GM23338 (cell line): ENCODE measurements around the gene BRSK2. TPM values are rescaled to one million over a fixed set of nuclear protein-coding genes. Genes with fewer than 3 reads are reported as not detected.

Source experiments
- ATAC-seq: fragments of 200-7000 bp; cut with Tn5 transposase; 3 replicates; pipeline ENCODE4 v1.9.1; 2020
- DNase-seq: peaks from one replicate; pipeline ENCODE4 v3.0.0-alpha.2; 2015; ENCODE audit warnings: low spot score
- H2AFZ ChIP-seq: fragments of 200-600 bp; sonication (generic); 2 replicates; pipeline ENCODE4 v1.8.0; 2016; ENCODE audit warnings: antibody characterized with exemption, mild to moderate bottlenecking, moderate library complexity
- H3F3A ChIP-seq: fragments of 200-600 bp; sonication (generic); replicated peaks from 2 replicates; pipeline ENCODE4 v1.8.0; 2017; ENCODE audit warnings: antibody characterized with exemption, mixed run types, low read depth
- H3K27ac ChIP-seq: fragments of 200-600 bp; sonication (generic); 2 replicates; pipeline ENCODE4 v1.6.1; 2016; ENCODE audit warnings: low read depth
- H3K27me3 ChIP-seq: fragments of 200-600 bp; sonication (generic); 2 replicates; pipeline ENCODE4 v1.8.0; 2016; ENCODE audit warnings: mild to moderate bottlenecking, mixed run types, moderate library complexity; ENCODE audit not compliant: insufficient read depth
- H3K36me3 ChIP-seq: fragments of 200-600 bp; sonication (generic); 2 replicates; pipeline ENCODE4 v1.8.0; 2016; ENCODE audit warnings: mild to moderate bottlenecking; ENCODE audit not compliant: insufficient read depth
- H3K4me1 ChIP-seq: fragments of 200-600 bp; sonication (generic); 2 replicates; pipeline ENCODE4 v1.8.0; 2016; ENCODE audit warnings: mild to moderate bottlenecking, moderate library complexity; ENCODE audit not compliant: insufficient read depth
- H3K4me2 ChIP-seq: fragments of 200-600 bp; sonication (generic); 2 replicates; pipeline ENCODE4 v1.7.1; 2017; ENCODE audit warnings: mixed run types
- H3K4me3 ChIP-seq: fragments of 200-600 bp; sonication (generic); 2 replicates; pipeline ENCODE4 v1.6.1; 2016; ENCODE audit warnings: mixed run types
- H3K79me2 ChIP-seq: fragments of 200-600 bp; sonication (generic); replicated peaks from 2 replicates; pipeline ENCODE4 v1.8.0; 2017; ENCODE audit warnings: mild to moderate bottlenecking; ENCODE audit not compliant: insufficient read depth
- H3K9me2 ChIP-seq: fragments of 200-600 bp; sonication (generic); 2 replicates; pipeline ENCODE4 v1.8.0; 2017; ENCODE audit not compliant: insufficient read depth
- H4K20me1 ChIP-seq: fragments of 200-600 bp; sonication (generic); replicated peaks from 2 replicates; pipeline ENCODE4 v1.8.0; 2017; ENCODE audit warnings: mild to moderate bottlenecking; ENCODE audit not compliant: insufficient read depth
- H3K27ac Mint-ChIP-seq: 2 replicates; pipeline ENCODE4 v1.8.0; 2020; ENCODE audit warnings: inconsistent platforms, mild to moderate bottlenecking, moderate library complexity, mixed read lengths
- H3K27me3 Mint-ChIP-seq: 3 replicates; pipeline ENCODE4 v1.8.0; 2022; ENCODE audit warnings: low read depth, mild to moderate bottlenecking, moderate library complexity, mixed read lengths, inconsistent platforms; ENCODE audit not compliant: insufficient read depth, poor library complexity
- H3K36me3 Mint-ChIP-seq: 3 replicates; pipeline ENCODE4 v1.8.0; 2021; ENCODE audit warnings: low read depth, mild to moderate bottlenecking, inconsistent platforms, moderate library complexity, mixed read lengths
- H3K4me1 Mint-ChIP-seq: 3 replicates; pipeline ENCODE4 v1.8.0; 2020; ENCODE audit warnings: mild to moderate bottlenecking, inconsistent platforms, mixed read lengths
- H3K4me3 Mint-ChIP-seq: 3 replicates; pipeline ENCODE4 v1.8.0; 2021; ENCODE audit warnings: moderate library complexity, mild to moderate bottlenecking, inconsistent platforms, mixed read lengths
- H3K9me3 Mint-ChIP-seq: 3 replicates; pipeline ENCODE4 v1.8.0; 2020; ENCODE audit warnings: moderate library complexity, mild to moderate bottlenecking, inconsistent platforms, mixed read lengths
- CREB1 ChIP-seq: fragments of 250-450 bp; sonication (Bioruptor Pico); IDR thresholded peaks from 2 replicates; pipeline ENCODE4 v1.5.0; 2020; ENCODE audit warnings: low read depth, mild to moderate bottlenecking, moderate library complexity
- EZH2 ChIP-seq: fragments of 200-600 bp; sonication (generic); IDR thresholded peaks from one replicate; pipeline ENCODE4 v1.8.0; 2017; ENCODE audit warnings: antibody characterized with exemption, mild to moderate bottlenecking, low read depth; ENCODE audit not compliant: unreplicated experiment
- EZH2phosphoT487 ChIP-seq: fragments of 200-600 bp; sonication (generic); IDR thresholded peaks from one replicate; pipeline ENCODE4 v1.8.1; 2018; ENCODE audit warnings: antibody characterized with exemption; ENCODE audit not compliant: unreplicated experiment
- POLR2AphosphoS5 ChIP-seq: IDR thresholded peaks from 2 replicates; pipeline ENCODE4 v1.6.1; 2016; ENCODE audit warnings: antibody characterized with exemption, low read depth
- STAT1 ChIP-seq: IDR thresholded peaks from one replicate; pipeline ENCODE4 v1.6.1; 2016; ENCODE audit warnings: antibody characterized with exemption; ENCODE audit not compliant: unreplicated experiment
- ZNF114 ChIP-seq: fragments of 250-450 bp; sonication (Bioruptor Pico); IDR thresholded peaks from 2 replicates; pipeline ENCODE4 v1.5.0; 2020; ENCODE audit warnings: mild to moderate bottlenecking, moderate library complexity
- ZNF331 ChIP-seq: fragments of 250-450 bp; sonication (Bioruptor Pico); IDR thresholded peaks from 2 replicates; pipeline ENCODE4 v1.5.0; 2020; ENCODE audit warnings: low read depth, mild to moderate bottlenecking, moderate library complexity
- polyA plus RNA-seq: library from polyadenylated mRNA; unstranded; fragments of >200 nt; fragmentation: Nextera tagmentation; extraction: Ambion mirVana; gene quantifications from 2 replicates; pipeline ENCODE4 v1.2.1, GENCODE V29; 2016
- total RNA-seq: library from RNA; depleted of rRNA; stranded (reverse); fragments of >200 nt; shearing (Covaris generic); gene quantifications from 2 replicates; pipeline ENCODE4 v1.2.3, GENCODE V29; 2014
- TF ChIP-seq, protein P1 (sequence below), 2 experiments: fragments of 200-600 bp in 1 of 2; sonication (generic) in 1 of 2; conservative IDR thresholded peaks; 2 replicates each; pipeline versions ENCODE4 v1.5.1 to v1.6.1; 2016 to 2017; ENCODE audit warnings: antibody characterized with exemption in 2 of 2, low read depth in 2 of 2, mild to moderate bottlenecking in 2 of 2, moderate library complexity in 1 of 2
- TF ChIP-seq, protein P2 (sequence below): IDR thresholded peaks from 2 replicates; pipeline ENCODE4 v1.6.1; 2016; ENCODE audit warnings: antibody characterized with exemption
- TF ChIP-seq, protein P3 (sequence below): fragments of 250-450 bp; sonication (Bioruptor Pico); IDR thresholded peaks from 2 replicates; pipeline ENCODE4 v1.5.0; 2020; ENCODE audit warnings: mild to moderate bottlenecking, moderate library complexity

Gene BRSK2
- total and polyA plus RNA-seq, 2 experiments from 2014 or later, result 7.2 to 20.3 TPM

DNA sequence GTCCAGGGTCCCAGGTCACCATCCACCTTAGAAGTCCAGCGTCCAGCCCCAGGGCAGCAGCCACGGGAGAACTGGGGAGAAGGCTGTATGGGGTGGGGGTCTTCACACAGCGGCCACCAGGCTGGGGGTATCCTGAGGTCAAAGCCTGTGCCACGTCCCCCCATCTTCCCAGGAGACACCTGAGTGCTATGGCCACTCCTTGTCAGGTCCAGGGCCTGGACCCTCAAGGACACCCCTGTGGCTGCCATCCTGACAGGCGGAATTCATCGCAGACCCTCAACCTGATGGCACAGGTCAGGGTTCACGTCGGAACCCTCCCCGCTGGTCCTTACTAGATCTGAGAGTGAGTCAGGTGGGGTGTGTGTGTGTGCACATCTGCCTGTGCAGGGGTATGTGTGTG lies 18.6 kb downstream of the BRSK2 start (continued):
- TF ChIP-seq, protein P1, sequence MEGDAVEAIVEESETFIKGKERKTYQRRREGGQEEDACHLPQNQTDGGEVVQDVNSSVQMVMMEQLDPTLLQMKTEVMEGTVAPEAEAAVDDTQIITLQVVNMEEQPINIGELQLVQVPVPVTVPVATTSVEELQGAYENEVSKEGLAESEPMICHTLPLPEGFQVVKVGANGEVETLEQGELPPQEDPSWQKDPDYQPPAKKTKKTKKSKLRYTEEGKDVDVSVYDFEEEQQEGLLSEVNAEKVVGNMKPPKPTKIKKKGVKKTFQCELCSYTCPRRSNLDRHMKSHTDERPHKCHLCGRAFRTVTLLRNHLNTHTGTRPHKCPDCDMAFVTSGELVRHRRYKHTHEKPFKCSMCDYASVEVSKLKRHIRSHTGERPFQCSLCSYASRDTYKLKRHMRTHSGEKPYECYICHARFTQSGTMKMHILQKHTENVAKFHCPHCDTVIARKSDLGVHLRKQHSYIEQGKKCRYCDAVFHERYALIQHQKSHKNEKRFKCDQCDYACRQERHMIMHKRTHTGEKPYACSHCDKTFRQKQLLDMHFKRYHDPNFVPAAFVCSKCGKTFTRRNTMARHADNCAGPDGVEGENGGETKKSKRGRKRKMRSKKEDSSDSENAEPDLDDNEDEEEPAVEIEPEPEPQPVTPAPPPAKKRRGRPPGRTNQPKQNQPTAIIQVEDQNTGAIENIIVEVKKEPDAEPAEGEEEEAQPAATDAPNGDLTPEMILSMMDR (conservative IDR thresholded peaks at IDR 0.05; ENCODE audit: low read depth in 2 of 2), result no peak
- no peak for TF ChIP-seq POLR2AphosphoS5
- no peak for TF ChIP-seq EZH2phosphoT487
- no peak for TF ChIP-seq ZNF114 (CRISPR knock-in tag)
- TF ChIP-seq EZH2, result no peak
- TF ChIP-seq, protein P2, sequence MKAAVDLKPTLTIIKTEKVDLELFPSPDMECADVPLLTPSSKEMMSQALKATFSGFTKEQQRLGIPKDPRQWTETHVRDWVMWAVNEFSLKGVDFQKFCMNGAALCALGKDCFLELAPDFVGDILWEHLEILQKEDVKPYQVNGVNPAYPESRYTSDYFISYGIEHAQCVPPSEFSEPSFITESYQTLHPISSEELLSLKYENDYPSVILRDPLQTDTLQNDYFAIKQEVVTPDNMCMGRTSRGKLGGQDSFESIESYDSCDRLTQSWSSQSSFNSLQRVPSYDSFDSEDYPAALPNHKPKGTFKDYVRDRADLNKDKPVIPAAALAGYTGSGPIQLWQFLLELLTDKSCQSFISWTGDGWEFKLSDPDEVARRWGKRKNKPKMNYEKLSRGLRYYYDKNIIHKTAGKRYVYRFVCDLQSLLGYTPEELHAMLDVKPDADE, result no peak

DNA sequence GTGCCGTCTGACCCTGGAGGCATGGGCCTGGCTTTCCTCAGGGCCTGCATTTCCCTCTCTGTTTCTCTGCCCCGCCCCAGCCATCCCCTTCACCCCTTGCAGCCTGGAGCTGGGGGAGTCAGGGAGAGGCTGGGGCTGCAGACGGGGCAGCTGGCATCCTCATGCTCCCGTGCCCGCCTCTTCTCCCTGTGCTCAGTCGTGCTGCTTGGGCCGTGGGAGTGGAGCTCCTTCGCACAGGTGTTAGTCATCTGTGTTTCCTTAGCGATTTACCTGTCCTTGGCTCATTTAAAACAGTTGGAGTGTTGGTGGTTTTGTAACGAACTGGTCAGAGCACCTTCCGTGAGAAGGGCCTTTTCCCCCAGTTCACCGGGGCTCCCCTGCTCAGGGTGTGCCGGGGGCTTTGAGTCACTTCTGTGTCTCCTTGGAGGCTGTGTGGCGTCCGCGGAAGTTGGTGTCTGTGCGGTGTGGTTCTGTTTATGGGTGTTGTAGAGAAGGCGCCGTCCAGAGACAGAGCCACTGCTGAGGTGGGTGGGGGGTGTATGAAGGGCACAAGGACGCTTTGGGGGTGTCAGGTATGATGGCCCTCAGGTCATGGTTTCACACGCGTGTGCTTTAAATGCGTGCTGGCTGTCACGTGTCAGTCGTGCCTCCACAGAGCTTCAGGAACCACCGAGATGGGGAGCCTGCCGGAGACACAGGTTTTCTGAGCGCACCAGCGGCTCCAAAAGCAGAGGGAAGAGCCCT lies 19.5 kb downstream of the BRSK2 start:
- Histone ChIP-seq H3K79me2 (peaks cover 13% of the 10 kb centered on the region; the same call in 1 of the 2 replicates), H3F3A (no peaks in the 10 kb centered on the region), H3K27ac (no peak overlapping the region), H3K4me1 (no peaks in the 10 kb centered on the region), H3K9me2 (no peaks in the 10 kb centered on the region), H3K4me3 (no peak overlapping the region), H3K36me3 (no peaks in the 10 kb centered on the region), H4K20me1 (no peaks in the 10 kb centered on the region; the same call in none of the 2 replicates), H2AFZ (no peak overlapping the region), H3K27me3 (no peaks in the 10 kb centered on the region), H3K4me2 (no peak overlapping the region)
- DNase-seq (no peak), ATAC-seq (no peak)
- Mint-ChIP-seq H3K4me1 (no peaks in the 10 kb centered on the region), H3K4me3 (no peak overlapping the region), H3K36me3 (peaks cover 9% of the 10 kb centered on the region), H3K9me3 (peaks cover 6% of the 10 kb centered on the region), H3K27me3 (peaks cover 7% of the 10 kb centered on the region), H3K27ac (peak overlapping the region; percentile 65; the same call in 1 of the 2 replicates)
- TF ChIP-seq, protein P1 (conservative IDR thresholded peaks at IDR 0.05; ENCODE audit: low read depth in 2 of 2), result no peak
- TF ChIP-seq, protein P3, sequence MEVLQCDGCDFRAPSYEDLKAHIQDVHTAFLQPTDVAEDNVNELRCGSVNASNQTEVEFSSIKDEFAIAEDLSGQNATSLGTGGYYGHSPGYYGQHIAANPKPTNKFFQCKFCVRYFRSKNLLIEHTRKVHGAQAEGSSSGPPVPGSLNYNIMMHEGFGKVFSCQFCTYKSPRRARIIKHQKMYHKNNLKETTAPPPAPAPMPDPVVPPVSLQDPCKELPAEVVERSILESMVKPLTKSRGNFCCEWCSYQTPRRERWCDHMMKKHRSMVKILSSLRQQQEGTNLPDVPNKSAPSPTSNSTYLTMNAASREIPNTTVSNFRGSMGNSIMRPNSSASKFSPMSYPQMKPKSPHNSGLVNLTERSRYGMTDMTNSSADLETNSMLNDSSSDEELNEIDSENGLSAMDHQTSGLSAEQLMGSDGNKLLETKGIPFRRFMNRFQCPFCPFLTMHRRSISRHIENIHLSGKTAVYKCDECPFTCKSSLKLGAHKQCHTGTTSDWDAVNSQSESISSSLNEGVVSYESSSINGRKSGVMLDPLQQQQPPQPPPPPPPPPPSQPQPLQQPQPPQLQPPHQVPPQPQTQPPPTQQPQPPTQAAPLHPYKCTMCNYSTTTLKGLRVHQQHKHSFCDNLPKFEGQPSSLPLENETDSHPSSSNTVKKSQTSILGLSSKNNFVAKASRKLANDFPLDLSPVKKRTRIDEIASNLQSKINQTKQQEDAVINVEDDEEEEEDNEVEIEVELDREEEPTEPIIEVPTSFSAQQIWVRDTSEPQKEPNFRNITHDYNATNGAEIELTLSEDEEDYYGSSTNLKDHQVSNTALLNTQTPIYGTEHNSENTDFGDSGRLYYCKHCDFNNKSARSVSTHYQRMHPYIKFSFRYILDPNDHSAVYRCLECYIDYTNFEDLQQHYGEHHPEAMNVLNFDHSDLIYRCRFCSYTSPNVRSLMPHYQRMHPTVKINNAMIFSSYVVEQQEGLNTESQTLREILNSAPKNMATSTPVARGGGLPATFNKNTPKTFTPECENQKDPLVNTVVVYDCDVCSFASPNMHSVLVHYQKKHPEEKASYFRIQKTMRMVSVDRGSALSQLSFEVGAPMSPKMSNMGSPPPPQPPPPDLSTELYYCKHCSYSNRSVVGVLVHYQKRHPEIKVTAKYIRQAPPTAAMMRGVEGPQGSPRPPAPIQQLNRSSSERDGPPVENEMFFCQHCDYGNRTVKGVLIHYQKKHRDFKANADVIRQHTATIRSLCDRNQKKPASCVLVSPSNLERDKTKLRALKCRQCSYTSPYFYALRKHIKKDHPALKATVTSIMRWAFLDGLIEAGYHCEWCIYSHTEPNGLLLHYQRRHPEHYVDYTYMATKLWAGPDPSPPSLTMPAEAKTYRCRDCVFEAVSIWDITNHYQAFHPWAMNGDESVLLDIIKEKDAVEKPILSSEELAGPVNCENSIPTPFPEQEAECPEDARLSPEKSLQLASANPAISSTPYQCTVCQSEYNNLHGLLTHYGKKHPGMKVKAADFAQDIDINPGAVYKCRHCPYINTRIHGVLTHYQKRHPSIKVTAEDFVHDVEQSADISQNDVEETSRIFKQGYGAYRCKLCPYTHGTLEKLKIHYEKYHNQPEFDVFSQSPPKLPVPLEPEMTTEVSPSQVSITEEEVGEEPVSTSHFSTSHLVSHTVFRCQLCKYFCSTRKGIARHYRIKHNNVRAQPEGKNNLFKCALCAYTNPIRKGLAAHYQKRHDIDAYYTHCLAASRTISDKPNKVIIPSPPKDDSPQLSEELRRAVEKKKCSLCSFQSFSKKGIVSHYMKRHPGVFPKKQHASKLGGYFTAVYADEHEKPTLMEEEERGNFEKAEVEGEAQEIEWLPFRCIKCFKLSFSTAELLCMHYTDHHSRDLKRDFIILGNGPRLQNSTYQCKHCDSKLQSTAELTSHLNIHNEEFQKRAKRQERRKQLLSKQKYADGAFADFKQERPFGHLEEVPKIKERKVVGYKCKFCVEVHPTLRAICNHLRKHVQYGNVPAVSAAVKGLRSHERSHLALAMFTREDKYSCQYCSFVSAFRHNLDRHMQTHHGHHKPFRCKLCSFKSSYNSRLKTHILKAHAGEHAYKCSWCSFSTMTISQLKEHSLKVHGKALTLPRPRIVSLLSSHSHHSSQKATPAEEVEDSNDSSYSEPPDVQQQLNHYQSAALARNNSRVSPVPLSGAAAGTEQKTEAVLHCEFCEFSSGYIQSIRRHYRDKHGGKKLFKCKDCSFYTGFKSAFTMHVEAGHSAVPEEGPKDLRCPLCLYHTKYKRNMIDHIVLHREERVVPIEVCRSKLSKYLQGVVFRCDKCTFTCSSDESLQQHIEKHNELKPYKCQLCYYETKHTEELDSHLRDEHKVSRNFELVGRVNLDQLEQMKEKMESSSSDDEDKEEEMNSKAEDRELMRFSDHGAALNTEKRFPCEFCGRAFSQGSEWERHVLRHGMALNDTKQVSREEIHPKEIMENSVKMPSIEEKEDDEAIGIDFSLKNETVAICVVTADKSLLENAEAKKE, result no peak
- TF ChIP-seq, protein P2, result no peak
- TF ChIP-seq STAT1 (no peak), EZH2phosphoT487 (no peak), POLR2AphosphoS5 (no peak), EZH2 (no peak), CREB1 (CRISPR knock-in tag) (no peak), ZNF331 (no peak), ZNF114 (CRISPR knock-in tag) (no peak)
